Stimulated activated CD4-positive, alpha-beta T cell treated with anti-CD3 and anti-CD28 coated beads, Interleukin-2, amount 100 ng/mL, for 24 hours (primary cell): ENCODE data around the gene EGR2.

Source experiments
- DNase-seq, 2 donors: peaks; one replicate each; pipeline ENCODE4 v3.0.0-alpha.2; 2020

EGR2 gene

DNA sequence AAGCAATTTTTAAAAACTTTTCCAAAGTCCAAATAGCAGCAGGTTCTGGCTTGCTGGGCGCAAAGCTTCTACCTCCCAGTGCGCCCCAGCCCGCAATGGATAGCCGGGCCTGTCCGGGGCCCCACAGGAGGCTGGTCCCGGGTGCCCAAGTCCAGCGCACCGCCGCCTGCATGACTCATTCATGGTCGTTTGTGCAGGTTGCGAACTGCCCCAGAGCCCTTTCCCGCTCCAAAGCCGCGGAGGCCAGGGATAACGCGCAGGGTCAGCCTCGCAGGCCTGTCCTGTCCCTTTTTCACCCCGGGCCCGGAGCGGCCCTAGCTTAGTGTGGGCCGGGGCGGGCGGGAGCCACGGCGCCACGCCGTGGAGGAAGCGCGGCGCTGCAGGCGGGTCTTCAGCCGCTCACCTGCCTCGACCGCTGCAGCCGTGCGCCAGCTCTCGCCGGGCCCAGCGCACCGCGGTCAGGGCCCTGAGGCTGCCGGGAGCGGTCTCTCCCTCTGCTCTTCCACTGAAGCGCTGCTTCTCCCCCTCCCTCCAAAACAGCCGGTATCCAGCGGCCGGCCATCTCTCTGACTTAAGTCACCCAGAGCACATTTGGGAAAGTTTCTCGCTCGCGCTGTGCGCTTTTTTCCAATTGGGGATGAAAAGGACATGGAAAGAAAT, 1.7 kb upstream of the EGR2 start:
- peak; percentile 71 to 79 for DNase-seq

DNA sequence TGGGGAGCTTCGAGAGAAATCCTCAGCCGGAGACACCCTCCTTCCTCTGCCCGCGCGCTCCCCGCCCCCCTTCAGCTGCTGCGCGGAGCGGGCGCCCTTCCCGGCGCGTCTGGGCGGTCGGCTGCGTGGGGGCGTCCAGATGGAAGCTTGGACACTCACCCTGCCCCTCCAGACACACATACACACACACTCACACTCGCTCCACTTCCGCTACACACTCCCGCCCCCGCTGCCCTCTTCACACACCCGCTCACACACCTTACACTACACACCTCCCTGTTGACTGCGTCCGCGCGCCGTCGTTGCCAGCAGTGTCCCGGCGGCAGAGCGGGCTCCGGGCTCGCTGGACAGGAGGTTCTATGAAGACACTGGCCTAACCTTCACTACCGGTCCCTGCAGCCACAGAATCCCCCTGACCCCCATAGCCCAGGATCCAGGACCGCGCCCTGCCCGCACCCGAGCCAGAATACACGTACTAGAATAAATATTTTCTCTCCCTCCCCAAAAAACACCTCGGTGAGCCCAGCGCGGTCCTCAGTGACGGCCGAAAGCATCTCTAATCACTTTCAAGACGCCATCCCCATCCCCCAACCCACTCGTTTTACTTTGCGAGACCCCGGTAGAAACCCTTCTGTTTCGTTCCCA, 1.1 kb upstream of the EGR2 start:
- DNase-seq = peak; percentile 65 to 69

DNA sequence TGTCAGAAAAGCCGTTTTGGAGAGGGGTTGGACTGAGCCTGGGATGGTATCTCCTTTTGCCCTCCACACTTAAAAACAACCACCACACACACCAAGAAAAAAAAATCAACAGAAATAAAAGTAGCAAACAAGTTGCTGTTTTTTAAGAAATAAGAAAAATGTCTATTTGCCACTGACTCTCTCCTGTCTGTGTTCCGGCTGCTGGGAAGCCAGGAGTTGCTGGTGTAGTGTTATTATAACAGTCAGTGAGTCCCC, 163 bp downstream of the EGR2 start:
- DNase-seq = no peak

DNA sequence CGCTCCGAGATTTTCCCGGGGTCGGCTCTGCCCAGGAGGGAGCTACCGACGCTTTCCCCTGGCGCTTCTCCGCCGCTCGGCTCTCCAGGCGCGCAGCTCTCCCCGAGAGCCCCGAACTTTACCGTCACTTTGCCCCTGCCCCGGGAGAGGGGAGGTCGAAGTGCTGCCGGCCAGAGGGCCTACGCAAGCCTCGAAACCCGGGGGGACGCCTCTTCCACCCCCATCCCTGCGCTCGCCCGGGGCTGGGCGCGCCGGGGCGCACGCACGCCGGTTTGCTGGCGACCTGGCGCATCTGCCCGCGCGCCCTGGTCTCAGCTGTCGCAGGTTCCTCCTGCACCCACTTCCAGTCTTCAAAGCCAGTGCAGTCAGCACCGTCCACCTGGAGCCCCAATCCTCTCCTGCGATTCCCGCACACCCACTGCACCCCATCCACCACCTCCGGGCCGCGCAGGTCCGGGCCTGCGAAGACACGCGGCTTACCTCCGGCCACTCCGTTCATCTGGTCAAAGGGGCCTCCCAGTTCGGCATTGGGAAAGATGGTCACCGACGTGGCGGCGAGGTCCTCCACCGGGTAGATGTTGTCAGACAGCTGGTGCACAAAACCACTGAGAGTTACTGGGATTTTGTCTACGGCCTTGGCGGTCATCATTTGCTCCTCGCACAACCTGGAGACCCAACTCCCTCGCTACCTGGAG, 638 bp downstream of the EGR2 start:
- DNase-seq = peak; percentile 42 to 45

DNA sequence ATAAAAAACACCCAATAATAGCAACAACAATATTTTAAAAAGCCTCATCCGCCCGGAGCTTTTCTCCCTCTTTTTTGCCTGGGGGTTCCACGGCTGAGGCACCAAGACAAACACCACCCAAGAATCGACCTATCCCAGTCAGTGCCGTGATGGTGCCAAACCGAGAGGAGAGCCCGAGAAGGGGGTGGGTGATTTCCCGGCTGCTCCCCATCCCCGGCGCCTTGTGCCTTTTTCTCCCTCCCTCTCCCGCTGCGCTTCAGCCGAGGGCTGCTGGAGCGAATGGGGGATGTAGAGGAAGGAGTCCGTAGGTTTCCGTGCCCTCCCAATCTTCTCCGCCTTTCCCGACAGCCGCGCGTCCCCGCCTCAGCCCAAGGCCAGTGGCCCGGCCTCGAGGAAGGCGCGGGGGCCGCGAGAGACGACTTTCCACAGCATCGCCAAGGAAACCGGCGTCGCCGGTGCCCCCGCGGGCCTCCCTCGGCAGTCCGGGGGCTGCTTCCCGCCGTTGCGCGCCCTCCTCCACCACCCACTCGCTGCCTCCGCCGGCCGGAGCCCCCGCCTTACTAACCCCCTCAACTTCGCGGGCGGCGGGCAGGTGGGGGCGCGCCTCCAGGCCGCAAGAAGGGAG, 1.3 kb downstream of the EGR2 start:
- DNase-seq = peak; percentile 36 to 44

DNA sequence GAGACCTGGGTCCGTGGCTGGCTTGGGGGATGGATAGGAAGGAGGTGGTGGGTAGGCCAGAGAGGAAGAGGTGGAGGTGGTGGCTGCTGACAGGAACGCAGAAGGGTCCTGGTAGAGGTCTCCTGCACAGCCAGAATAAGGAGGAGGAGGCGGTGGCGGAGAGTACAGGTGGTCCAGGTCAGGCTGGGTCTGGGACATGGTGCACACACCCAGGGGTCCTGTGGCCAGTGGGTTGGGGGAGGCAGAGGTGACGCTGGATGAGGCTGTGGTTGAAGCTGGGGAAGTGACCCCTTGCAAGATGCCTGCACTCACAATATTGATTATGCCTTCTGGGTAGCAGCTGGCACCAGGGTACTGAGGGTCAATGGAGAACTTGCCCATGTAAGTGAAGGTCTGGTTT, 2.2 kb downstream of the EGR2 start:
- no peak for DNase-seq

DNA sequence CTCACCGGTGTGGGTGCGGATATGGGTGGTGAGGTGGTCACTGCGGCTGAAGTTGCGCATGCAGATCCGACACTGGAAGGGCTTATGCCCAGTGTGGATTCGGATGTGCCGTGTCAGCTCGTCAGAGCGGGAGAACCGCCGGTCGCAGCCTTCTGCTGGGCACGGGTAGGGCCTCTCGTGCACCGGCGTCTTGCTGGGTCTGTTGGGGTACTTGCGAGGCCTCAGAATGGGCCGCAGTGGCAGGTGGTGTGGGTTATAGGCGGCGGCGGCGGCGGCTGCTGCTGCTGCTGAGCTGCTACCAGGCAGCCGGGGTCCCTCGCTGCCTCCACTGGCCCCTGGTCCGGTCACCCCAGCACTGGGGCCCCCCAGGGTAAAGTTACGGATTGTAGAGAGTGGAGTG, 2.7 kb downstream of the EGR2 start:
- peak in 1 of 2 donors; percentile 9 for DNase-seq

DNA sequence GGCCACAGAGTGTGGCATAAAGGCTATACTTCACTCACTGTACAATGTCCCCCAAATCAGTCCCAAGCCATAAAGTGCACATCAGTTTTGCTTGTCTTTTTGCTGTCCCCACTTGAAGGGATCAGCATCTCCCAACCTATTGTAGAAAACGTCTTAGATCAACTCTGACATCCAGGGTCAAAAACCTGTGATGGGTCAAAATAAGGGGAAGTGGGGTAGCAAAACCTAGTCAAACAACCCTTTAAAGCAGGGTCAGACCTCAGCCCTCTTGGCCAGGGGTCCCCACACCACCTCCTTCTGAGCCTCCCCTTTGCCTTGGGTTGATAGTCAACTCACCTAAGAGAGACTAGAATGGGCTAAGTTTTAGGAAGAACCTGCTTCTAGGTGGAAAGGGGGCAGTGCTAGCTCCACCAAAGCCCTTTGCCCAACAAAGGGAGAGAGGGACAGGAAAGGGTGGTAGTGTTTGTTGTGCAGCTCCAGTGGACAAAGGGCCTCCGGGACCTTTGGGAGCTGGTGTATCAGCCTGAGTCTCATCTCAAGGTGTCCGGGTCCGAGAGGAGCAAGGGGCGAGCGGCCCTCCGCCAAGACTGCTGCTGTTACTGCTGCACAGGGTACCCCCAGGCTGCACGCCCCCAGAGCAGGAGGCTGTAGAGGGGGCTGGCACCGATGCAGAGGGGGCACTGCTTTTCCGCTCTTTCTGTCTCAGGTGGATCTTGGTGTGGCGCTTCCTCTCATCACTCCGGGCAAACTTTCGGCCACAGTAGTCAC, 3.3 kb downstream of the EGR2 start:
- DNase-seq = peak in 1 of 2 donors; percentile 8

DNA sequence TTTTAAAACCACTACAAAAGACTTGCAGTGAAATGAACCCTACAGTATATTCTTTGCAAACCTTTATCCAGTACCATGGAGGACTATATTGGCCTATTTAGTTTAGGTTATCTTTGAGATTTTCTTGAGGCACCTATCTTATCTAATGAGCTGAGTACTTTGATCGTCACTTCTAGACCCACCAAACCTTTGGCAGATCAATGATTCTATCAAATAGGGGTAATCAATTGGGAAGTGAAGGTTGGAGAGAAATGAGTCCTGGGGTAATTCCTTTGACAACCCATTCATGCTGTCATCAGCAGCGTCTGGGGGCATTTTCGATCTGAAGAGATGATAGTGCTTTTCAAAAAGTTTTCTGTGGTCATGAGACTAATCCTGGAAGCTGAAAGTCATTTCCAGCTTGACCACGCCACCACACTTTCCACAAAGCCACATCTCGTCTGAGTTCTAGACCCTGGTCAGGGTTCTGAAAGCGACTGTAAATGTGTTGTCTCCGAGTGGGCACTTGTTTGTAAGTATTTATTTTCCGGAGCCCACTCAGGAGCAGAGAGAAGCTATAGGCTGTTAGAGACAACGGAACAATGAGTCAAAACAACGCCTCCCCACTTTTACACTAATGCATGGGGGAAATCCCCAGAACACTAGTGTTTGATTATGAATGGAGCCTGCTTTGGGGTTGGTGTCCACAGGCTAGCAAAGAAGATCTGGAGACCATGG, 4.8 kb downstream of the EGR2 start:
- DNase-seq = peak; percentile 79 to 84

DNA sequence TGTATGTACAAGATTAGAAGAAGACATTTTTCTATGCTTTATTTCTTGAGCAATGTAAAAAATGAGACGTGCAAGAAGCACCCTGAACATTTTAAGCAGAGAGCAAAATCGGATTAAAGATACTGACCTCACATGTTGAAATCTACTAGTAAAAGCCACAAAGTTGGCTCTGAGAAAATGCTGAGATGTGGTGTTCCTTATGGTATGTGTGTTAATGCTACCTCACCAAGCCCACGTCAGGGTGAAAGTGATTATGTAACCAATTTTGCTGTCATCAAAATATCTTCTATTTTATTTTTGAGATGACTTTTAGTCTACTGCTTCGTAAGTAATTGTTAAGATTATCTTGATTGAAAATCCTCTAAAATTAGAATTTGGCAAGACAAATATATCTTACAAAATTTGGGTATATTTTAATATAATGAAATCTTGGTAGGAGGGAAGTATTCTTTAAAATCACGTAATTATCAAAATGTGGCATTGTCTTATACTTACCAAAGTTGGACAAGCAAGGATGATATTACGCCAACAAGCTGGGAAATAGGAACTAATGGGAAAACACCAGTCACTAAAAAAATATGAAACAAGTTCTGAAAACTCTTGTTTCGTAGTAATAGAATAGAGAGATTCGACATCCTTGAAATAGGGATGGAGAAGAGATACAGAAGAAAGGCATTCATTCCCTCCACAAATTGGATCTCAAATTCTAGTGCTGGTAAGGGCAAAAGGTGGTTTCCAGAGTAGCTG, 5.8 kb downstream of the EGR2 start:
- no peak for DNase-seq

DNA sequence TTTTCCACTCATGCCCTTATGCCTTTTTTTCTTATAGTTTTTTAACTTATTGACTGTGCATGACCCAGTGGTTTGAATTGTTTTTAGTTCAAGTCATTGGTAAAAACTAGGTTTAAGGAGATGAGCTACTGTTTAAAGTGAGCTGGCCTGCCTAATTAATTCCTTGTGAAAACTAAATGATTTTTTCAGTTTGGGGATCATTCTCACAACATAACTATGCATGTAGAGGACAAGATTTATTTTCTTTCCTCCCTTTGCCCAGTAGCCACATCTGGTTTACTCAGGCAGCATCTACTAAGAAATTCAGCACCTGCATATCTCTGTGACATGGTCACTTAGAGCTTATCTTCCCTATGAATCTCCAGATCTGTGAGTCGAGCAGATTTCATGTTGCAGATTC, 9.9 kb downstream of the EGR2 start:
- DNase-seq = no peak

DNA sequence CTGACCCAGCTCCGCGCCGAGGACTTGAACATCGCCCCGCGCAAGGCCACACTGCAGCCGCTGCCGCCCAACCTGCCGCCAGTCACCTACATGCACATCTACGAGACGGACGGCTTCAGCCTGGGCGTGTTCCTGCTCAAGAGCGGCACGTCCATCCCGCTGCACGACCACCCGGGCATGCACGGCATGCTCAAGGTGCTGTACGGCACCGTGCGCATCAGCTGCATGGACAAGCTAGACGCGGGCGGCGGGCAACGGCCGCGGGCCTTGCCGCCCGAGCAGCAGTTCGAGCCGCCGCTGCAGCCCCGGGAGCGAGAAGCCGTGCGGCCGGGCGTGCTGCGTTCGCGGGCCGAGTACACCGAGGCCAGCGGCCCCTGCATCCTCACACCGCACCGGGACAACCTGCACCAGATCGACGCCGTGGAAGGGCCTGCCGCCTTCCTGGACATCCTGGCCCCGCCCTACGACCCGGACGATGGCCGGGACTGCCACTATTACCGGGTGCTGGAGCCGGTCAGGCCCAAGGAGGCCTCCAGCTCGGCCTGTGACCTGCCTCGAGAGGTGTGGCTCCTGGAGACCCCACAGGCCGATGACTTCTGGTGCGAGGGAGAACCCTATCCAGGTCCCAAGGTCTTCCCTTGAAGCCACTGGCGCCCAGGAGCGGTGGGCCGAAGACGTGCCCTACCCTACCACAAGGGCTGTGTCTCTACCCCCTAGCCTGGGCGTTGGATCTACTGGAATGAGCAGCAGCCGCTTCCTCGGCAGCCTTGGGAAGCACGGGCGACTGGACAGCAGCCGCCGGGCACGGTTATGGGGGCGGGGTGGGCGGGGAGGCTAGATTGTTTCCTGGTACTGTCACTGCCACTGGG, 10.7 kb downstream of the EGR2 start:
- DNase-seq = peak; percentile 29 to 32

DNA sequence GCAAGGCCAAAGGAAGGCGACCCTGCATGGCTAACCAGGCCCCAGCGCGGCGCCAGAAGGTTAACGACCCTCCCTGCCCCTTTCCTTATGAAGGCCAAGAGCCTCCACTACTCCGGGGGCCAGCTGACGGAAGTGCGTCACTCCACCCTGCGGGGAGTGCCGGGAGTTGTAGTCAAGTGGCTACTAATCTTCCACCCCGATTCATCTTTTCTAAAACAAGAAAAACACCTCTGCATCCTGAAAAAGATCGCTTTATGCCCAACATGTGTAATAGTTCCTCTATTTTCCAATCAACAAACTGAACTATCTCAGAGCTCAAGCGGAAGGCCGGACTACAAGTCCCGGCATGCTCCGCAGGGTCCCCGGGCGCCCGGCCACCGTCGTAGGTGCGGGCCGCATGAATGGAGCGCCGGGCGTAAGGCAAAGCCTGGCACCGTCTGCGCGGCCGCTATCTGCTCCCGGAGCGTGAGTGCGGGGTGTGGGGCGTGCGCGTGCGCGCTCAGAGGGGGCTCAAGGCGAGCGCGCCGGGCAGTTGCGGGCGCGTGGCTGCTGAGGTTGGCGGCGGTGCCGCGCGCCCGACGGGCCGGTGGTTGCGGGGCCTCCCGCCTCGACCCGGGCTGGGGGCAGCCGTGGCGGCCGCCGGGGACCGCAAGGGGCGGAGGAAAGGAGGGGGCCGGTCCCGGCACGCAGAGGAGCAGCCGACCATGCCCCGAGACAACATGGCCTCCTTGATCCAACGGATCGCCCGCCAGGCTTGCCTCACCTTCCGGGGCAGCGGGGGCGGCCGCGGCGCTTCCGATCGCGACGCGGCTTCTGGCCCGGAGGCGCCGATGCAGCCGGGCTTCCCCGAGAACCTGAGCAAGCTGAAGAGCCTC, 11.6 kb downstream of the EGR2 start, which contains the start of gene ADO:
Gene ADO (plus strand): TSS at position 365 of the 875 bp plus-strand sequence. CDS start 340 bp downstream, at position 705.
- peak; percentile 81 to 83 for DNase-seq

DNA sequence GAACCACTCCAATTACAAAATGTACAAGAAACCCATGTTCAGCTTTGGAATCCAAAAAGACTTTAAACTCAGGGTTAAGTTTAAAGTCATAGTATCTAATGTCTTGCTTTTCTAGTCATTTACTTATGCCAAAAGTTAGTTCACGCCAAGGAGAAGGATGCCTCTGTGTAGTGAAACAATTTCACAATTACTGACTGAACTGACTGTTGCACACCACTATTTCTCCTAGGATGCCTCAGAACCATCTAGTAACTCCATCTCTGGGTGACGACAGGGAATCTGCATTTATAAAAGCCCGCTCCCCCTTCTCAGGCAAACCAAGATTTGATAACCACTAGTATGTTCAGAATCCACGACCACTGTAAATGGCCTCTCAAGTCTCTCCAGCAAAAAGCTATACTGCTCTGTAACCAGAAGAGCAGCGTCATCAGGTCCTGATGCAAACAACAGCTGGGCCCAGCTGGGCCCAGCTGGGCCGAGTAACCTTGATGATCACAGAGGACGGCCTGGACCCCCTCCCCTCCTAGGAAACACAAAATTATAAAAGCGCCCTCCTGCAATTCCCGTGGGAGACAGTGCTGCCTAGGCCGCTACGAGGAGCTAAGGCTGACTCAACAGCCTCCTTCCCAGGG, 12.3 kb downstream of the EGR2 start:
- DNase-seq = no peak

DNA sequence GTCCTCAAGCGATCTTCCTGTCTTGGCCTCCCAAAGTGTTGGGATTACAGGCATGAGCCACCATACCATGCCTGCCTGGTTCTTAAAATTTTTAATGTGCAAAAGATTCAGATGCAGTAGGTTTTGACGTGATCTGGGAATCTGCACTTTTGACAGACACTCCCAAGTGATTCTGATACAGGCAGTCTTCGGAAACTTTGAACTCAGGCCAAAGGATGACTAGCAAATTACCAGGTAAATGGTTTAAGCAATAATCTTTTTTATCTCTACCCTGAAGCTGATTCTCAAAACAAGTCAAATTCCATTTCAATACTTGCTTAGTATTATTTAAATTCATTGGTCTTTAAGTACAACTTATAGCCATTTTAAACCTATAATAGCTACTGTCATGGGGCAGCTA, 14.3 kb downstream of the EGR2 start:
- DNase-seq = no peak

DNA sequence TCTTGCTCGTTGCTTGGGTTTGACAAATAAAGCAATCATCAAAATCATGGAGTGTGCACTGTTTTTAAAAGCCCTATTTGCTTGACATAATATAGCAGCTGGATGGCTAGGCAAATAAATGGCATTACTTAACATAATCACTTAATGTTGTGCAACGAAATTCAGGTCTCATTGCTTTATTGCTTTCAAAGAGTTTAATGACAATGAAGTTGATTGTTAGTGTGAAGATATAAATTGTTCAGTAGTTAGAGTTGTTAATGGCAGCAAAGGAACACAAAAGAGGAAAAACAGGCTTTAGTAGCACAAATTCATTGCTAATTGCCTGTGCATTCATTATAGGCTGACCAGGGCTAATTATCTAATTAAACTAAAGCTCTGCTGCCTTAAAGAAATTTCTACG, 19.3 kb downstream of the EGR2 start:
- DNase-seq = no peak

DNA sequence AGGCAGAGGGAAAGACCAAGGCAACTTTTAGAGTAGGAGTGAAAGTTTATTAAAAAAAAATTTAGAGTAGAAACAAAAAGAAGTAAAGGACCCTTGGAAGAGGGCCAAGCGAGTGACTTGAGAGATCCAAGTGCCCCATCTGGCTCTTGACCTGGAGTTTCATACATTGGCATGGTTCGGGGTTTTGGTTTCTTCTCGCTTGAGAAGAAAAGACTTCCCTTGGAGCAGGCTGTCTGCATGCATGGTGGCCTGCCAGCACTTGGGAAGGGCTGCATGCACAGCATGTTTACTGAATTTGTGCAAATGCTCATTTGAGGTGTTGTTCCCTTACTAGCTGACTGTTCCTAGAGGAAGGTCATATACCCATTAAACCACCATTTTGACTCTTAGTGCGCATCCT, 20.4 kb downstream of the EGR2 start:
- no peak for DNase-seq

DNA sequence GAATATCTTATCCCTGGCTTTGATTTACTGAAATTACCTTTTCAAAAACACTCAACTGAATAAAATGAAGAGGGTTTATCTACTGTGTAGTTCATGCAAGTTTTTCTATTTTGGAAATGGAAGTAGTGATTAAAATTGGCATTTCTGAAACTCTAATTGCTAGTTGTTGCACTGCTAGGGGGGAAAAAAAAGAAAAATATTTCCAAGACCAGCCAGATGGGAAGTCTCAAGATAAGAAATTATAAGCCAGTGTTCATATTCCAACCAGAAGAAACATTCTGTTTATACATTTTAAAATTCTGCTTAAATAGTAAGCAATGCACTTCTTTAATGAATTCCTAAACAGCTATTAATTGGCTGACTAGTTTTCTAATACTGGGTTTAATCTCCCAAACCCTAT, 21.1 kb downstream of the EGR2 start:
- DNase-seq = no peak

DNA sequence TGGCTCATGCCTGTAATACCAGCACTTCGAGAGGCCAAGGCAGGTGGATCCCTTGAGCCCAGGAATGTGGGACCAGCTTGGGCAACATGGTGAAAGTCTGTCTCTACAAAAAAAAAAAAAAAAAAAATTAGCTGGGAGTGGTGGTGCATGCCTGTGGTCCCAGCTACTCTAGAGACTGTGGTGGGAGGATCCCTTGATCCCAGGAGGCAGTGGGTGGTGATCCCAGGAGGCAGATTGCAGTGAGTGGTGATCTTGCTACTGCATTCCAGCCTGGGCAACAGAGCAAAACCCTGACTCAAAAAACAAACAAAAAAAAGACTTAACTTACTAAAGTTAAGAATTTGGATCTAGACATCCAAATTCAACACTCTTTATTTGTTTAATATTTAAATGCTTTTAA, 21.9 kb downstream of the EGR2 start:
- no peak for DNase-seq
